ENCODE data around the gene GRHL3.

GRHL3 gene

GRCh38 chr1:24293392-24294227 lies 25.5 kb upstream of the GRHL3 start:
- no peak for DNase-seq (ENCODE audit: low spot score)

- DNase-seq (ENCODE audit: low spot score) = no peak
Measured at GRCh38 chr1:24294228-24294672, 24.9 kb upstream of the GRHL3 start.

DNA sequence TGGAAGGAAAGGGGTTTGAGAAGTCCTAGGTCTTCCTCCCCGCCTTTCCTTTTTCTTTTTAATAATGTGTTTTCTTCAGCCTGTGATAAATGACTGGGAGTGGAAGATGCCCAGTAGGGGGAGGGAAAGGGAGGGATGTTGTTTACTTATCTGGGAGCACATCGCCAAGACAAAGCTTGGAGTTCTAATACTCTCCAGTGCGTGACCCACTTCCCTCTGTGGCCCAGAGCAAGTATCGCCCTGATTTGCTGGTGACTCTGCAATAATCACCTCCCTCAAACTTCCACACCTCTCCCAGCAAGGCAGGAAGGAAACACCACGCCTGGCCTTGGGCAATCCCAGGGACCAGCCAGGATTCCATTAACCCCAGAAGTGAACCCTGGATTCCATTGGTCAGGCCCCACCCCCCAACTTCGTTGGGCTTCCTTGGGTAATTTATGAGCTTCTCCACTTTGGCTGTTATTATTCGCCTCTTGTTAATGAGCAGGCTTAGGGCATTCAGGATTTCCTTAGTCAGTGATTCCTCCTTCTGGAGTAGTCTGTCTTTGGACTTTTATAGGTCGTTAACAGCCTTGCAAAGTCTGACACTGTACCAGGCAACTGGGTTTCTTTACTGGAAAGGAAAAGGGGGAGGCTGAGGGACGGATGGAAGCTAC lies 24.3 kb upstream of the GRHL3 start:
- no peak for DNase-seq (ENCODE audit: low spot score)

DNA sequence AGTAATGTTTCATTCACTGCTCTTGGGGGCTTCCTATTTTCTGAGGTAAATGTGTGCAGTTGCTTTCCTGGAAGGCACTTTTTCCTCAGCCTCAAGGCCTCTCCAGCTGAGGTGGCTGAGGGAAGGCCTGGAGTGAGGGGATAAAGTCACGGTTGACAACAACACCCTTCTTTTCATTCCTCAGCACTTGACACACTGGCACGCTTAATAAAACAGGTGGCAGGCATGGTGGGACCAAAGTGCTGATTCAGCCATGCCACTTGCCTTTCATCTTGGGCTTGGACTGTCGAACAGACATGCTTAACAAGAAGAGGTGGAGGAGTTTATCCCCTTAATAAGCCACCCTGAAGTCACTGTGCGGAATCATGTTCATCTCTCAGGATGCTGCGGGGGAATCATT lies 23.6 kb upstream of the GRHL3 start:
- DNase-seq (ENCODE audit: low spot score) = no peak

DNA sequence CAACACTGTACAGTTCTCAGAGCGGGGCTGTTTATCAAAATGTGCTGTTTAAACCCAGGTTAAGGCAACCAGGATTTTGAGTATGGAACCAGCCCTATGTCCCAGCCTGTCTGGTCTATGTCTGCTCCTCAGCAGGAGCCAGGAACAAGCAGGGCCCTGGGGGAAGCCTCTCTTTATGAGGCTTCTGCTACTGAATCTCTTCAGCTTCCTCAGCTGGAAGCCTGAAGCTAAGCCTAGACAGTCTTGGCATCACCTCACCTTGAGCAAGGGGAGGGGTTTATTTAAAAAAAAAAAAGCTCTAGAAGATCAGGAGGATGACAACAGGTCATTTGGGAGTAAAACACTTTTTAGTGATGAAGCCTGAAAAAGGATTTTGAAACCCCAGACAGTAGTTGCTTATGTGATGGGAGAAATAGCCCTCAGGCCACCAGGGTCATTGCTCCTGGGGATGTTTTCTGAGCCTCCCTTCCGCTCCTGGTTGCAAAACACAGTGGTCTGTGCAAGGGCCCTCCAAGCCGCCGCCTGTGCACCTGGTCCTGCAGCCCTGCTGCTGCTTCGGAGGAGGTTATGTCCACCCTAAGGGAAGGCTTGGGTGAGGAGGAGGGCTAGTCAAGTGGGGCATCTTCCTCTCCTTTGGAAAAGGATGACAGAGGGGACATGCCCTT lies 21.8 kb upstream of the GRHL3 start:
- DNase-seq (ENCODE audit: low spot score) = no peak

DNA sequence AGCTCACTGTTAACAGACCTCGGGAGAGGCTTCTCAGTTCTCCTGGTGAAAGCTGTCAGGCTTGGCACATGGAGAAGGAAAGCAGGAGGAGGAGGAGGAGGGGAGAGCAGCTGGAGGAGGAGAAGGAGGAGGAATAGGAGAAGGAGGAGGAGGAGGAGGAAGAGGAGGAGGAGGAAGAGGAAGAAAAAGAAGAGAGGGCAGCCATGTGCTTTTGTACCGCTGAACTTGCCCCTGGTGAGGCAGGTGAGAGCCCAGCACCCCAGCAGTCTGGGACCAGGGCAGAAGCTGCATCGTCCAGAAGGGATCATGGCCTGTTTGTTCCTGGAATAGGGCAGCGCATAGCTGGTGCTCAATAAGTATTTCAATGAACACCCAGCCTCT lies 21.3 kb upstream of the GRHL3 start:
- no peak for DNase-seq (ENCODE audit: low spot score)

DNA sequence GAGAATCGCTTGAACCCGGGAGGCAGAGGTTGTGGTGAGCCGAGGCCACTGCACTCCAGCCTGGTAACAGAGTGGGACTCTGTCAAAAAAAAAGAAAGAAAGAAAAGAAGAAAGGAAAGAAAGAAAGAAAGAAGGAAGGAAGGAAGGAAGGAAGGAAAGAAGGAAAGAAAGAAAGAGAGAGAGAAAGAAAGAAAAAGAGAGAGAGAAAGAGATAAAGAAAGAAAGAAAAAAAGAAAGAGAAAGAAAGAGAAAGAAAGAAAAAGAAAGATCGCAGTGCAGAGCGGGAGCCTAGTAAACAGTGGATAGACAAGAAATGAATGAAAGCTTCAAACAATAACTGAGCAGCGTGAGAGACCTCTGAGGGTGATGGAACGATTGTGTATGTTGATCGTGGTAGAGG lies 20.6 kb upstream of the GRHL3 start:
- DNase-seq (ENCODE audit: low spot score) = no peak

DNA sequence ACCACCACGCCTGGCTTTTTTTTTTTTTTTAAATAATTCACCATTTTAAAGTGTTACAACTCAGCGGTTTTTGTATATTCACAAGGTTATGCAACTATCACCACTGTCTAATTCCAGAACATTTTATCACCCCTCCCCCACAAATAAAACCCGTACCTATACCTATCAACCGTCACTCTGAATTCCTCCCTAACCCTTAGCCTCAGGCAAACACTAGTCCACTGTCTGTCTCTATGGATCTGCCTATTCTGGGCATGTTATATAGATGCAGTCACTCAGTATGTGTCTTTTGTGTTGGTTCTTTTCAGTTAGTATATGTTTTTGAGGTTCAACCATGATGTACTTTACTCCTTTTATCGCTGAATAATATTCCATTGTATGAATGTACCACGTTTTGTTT lies 19.3 kb upstream of the GRHL3 start:
- DNase-seq (ENCODE audit: low spot score) = no peak

GRCh38 chr1:24300971-24301784 lies 18.0 kb upstream of the GRHL3 start:
- no peak for DNase-seq (ENCODE audit: low spot score)

DNA sequence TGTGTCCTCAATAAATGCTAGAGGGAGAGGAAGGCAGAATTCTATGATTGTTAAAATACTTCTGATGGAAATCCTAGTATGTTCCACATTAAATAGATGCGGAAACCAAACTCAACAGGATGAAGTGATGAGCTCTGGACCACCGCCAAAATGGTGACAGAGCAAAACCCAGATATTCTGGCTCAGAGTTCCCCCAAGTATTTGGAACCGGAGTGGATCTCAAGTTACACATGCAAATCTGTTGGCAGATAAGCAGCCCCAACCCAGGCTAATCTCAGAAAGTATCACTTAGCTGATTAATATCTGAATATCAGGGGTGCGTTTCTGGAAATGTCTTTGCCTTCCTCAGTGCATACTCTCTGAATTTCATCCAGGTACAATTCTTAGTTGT lies 17.4 kb upstream of the GRHL3 start:
- DNase-seq (ENCODE audit: low spot score) = no peak

GRCh38 chr1:24302209-24302611 lies 16.9 kb upstream of the GRHL3 start:
- no peak for DNase-seq (ENCODE audit: low spot score)

- DNase-seq (ENCODE audit: low spot score) = no peak
Measured at GRCh38 chr1:24303600-24303999, 15.6 kb upstream of the GRHL3 start.

DNA sequence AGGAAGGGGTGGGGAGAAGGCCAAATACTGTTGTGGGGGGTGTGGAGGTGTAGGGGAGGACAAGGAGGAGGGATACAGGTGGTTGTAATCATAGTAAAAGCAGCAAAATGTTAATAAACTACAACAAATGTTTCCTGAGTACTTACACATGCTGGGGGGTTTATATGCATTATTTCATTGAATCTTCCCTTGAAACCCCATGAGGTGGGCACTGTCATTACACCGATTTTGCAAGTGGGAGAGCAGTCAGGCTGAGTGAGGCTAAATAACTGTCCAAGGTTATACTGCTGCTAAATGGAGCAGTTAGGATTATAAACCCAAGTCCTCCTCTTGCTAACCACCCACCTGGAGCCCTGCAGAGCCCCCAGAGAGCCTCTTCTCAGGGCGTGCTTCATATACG lies 14.4 kb upstream of the GRHL3 start:
- DNase-seq (ENCODE audit: low spot score) = no peak

DNA sequence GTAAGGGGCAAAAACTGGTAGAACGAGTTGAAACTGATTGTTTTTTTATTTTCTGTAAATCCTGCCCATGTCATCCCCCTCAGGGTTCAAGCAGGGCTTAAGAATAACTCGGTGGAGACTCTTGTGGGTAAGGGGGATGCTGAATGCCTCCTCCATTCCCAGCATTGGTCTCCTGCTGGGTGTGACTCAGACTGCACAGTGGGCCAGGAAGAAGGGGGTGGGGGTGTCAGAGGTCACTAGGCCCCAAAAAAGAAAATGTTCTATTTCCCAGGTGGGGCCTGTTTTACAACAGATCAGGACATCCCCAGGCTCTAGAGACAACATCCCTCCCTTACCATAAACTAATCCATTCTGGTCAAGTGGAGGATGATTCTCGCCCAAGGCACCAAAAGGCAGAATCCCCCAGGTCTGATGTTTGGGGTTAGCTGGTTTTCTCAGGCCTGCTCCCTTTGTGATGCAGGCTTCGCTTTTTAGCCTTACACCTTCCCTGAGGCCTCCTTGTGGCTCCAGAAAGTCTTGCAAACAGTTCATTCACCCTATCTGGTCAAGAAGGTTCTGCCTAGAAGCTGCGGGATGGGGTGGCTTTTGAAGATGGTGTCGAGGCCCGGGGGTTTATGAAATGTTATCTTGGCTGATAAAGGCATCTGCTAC lies 10.7 kb upstream of the GRHL3 start:
- DNase-seq (ENCODE audit: low spot score) = no peak

DNA sequence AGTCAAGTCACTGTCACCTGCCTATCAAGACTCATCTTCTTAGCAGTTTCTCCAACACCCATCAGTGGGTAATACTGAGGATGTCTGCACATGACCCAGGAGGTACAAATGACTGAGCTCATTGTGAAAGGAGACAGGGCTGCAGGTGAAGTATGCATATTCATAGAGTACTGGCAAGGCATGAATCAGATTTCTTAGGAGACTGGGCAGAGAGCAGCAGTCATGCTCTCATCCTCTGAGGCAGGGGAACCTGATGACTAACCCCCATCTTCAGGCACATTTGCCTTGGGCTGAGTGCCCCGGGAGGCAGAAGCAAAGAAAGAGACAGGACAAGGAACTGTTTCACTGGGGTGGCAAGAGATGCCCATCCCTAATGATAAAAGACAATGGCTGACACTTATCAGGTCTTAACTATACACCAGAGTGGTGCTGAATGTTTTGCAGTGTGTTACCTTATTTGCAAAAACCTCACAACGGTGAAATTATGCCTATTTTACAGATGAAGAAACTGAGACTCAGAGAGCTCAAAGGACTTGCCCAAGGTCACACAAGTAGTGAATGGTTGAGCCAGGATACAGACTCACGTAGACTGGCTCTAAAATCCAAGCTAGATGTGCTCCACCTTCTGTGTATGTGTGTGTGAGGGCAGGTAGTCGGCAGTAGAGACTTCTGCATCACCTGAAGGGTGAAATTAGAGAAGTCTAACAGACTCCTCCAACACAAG lies 9.2 kb upstream of the GRHL3 start:
- no peak for DNase-seq (ENCODE audit: low spot score)

DNA sequence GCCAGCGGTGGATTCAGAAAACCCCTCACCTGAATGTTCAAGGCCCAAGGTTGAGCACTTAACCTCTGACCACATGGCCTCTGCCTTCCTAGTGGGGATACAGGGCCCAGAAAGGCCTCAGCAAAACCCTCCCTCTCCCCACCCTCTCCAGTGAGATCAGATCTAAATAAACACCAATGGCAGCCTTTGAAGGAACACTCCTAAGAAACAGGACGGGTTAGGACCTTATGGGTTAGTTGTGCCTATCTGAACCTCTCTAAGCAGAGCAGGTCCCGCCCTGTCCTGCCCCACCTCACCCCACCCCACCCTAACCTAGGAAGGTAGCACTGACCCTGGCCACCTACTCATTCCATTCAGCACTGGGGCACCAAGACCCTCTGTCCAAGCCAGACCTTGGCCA lies 7.9 kb upstream of the GRHL3 start:
- no peak for DNase-seq (ENCODE audit: low spot score)

GRCh38 chr1:24311741-24312140 lies 7.4 kb upstream of the GRHL3 start:
- DNase-seq (ENCODE audit: low spot score) = no peak

GRCh38 chr1:24315391-24315790 lies 3.8 kb upstream of the GRHL3 start:
- no peak for DNase-seq (ENCODE audit: low spot score)

DNA sequence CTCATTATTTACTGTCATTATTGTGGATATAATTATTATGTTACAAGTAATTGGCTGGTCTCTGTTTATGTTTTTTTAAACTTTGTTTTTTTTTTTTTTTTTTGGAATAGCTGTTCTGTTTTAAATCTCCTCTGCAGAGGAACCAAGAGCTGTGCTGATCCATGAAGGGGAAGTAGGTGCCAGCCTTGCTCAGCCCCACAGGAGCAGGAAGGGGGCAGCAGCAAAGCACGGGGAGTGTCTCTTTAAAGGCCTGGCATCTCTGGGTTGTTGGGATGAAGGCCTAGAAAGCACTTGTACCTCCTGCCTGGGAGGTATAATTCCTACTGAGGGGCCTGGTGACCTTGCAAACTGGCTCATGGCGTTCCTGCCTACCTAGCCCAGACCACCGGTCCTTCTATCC lies 2.5 kb upstream of the GRHL3 start:
- DNase-seq (ENCODE audit: low spot score) = no peak

DNA sequence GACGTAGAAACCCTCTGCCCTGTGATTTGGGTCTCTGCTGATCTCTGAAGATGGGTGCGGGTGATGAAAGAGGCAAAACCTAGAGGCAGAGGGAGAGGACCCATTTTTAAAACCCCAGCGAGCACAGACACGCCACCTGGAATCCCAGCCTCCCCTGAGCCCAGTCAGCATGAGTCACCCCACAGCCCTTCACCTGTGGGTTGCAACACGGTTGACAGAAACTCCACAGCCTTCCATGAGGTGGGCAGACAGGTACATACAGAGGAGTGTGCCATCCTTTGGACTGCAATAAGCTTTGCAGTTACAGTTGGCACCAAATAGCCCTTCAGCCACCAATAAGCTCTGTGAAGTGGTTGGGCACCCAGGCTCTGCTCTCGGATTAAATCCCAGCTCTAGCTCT lies 2.1 kb upstream of the GRHL3 start:
- DNase-seq (ENCODE audit: low spot score) = no peak

- no peak for DNase-seq (ENCODE audit: low spot score)
Measured at GRCh38 chr1:24317956-24318614, 1.1 kb upstream of the GRHL3 start.
